ENCODE results near the gene CAPG.

- TF ChIP-seq POLR2AphosphoS5 (IDR thresholded peaks at IDR 0.05; ENCODE audit: low read depth, low read length) (no peak), POLR2A (IDR thresholded peaks at IDR 0.05; ENCODE audit: low read depth, low read length) (no peak), POU2F2 (IDR thresholded peaks at IDR 0.05; ENCODE audit: low read depth, low read length) (no peak)
Measured at GRCh38 chr2:85395912-85396475, 14.2 kb downstream of the CAPG start.

All from GM12891 (cell line).